Measurements from ENCODE around the gene MDGA2.
A peak's percentile ranks its signal among the peaks of the same experiment; 100 is the strongest.

Gene MDGA2

DNA sequence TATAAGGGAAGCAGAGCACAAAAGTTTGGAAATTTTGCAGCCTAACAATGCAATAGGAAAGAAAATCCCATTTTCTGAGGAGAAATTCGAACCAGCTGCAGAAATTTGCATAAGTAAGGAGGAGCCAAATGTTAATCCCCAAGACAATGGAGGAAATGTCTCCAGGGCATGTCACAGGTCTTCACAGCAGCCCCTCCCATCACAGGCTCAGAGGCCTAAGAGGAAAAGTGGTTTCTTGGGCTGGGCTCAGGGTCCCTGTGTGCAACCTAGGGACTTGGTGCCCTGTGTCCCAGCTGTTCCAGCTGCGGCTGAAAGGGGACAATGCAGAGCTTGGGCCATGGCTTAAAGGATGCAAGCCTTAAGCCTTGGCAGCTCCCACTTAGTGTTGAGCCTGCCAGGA, 190.0 kb downstream of the MDGA2 start:
- DNase-seq (ENCODE audit: low read depth), result no peak
- TF ChIP-seq, protein P1, sequence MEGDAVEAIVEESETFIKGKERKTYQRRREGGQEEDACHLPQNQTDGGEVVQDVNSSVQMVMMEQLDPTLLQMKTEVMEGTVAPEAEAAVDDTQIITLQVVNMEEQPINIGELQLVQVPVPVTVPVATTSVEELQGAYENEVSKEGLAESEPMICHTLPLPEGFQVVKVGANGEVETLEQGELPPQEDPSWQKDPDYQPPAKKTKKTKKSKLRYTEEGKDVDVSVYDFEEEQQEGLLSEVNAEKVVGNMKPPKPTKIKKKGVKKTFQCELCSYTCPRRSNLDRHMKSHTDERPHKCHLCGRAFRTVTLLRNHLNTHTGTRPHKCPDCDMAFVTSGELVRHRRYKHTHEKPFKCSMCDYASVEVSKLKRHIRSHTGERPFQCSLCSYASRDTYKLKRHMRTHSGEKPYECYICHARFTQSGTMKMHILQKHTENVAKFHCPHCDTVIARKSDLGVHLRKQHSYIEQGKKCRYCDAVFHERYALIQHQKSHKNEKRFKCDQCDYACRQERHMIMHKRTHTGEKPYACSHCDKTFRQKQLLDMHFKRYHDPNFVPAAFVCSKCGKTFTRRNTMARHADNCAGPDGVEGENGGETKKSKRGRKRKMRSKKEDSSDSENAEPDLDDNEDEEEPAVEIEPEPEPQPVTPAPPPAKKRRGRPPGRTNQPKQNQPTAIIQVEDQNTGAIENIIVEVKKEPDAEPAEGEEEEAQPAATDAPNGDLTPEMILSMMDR (conservative IDR thresholded peaks at IDR 0.05; ENCODE audit: control insufficient read depth, insufficient read depth, low read depth, low read length), result no peak
- no peak overlapping the region for H3K4me3 ChIP-seq (ENCODE audit: control insufficient read depth, low read depth, low read length)

GRCh38 chr14:47483449-47483848, 192.0 kb downstream of the MDGA2 start:
- TF ChIP-seq, protein P1 (conservative IDR thresholded peaks at IDR 0.05; ENCODE audit: control insufficient read depth, insufficient read depth, low read depth, low read length), result no peak
- H3K4me3 ChIP-seq (ENCODE audit: control insufficient read depth, low read depth, low read length), result no peak overlapping the region
- no peak for DNase-seq (ENCODE audit: low read depth)

DNA sequence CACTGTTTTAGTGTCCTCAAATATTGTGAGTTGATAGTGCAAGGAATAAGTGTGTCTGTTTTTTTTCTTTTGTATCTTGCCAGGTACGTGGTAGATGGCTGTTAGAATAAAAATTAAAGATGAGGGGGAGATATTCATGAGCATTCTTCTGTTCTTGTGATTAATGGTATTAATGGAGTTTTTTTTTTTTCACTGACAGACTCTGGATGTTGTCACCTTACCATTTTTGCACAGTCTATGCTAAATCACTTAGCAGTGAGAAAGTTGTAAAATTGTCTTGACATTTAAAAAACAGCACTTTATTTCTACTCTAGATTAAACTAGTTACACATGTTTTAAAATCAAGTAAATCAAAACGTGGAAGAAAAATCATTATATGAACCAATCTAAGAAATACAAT, 204.3 kb downstream of the MDGA2 start:
- TF ChIP-seq, protein P1 (conservative IDR thresholded peaks at IDR 0.05; ENCODE audit: control insufficient read depth, insufficient read depth, low read depth, low read length), result no peak
- no peak for DNase-seq (ENCODE audit: low read depth)

DNA sequence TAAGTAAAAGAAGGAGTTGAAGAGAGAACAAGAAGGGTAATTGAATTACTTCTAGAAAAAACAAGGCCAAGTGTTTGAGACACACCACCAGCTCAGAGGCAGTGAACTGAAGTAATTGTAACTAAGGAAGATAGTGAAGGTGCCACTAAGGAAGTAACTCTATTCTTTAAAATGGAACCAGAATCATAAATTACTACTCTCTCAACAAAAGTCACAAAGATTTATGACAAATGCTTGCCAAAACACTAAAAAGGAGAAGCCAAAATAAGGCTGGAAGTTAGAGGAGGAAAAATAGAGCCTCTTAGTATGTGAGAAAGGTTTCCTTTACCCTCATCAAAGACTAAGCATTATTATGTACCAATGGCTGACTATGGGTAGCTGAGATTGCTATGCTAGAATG, 208.5 kb downstream of the MDGA2 start:
- H3K4me3 ChIP-seq (ENCODE audit: control insufficient read depth, low read depth, low read length), result no peak overlapping the region
- DNase-seq (ENCODE audit: low read depth), result no peak
- TF ChIP-seq, protein P1 (conservative IDR thresholded peaks at IDR 0.05; ENCODE audit: control insufficient read depth, insufficient read depth, low read depth, low read length), result no peak

More for the DNA sequence above, 204.3 kb downstream of the MDGA2 start:
- H3K4me3 ChIP-seq (ENCODE audit: control insufficient read depth, low read depth, low read length), result no peak overlapping the region

DNA sequence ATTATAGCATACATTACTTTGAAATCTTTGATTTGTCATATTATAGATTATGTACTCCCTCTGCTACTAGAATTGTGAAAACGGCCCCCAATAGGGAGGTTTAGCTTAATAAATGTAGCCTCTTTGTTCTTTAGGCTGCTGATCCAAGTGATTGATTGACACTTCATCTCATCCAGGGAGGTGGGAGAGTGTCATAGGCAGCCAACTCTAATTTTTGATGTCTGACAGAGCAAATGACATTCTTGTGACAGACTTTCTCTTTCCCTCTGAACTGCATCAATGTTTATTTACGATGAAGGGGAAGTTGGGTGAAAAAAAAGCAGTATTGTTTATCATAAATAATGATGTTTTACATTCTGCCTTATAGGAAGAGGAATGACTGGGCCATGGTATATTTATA, 221.4 kb downstream of the MDGA2 start:
- TF ChIP-seq, protein P1 (conservative IDR thresholded peaks at IDR 0.05; ENCODE audit: control insufficient read depth, insufficient read depth, low read depth, low read length), result no peak
- no peak for DNase-seq (ENCODE audit: low read depth)
- H3K4me3 ChIP-seq (ENCODE audit: control insufficient read depth, low read depth, low read length), result no peak overlapping the region

DNA sequence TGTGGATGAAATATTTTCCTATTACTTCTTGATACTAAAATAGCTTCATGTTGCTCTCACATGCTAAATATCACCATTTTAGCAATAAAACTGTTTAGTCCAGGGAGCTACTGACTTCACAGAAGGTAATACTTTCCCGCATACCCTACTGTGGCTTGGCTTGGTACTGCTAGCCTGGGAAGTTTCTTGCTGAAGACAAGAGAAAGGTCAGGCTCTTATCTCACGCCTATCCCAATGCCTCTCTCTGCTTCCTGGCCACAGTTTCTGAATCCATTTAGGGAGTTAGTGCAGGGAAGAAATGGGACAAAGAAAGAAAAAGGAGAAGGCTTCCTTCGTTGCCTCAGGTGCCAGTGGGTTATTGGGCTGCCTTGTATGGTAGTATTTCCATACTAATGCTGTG, 228.3 kb downstream of the MDGA2 start:
- TF ChIP-seq, protein P1 (conservative IDR thresholded peaks at IDR 0.05; ENCODE audit: control insufficient read depth, insufficient read depth, low read depth, low read length), result no peak
- DNase-seq (ENCODE audit: low read depth), result no peak
- no peak overlapping the region for H3K4me3 ChIP-seq (ENCODE audit: control insufficient read depth, low read depth, low read length)

DNA sequence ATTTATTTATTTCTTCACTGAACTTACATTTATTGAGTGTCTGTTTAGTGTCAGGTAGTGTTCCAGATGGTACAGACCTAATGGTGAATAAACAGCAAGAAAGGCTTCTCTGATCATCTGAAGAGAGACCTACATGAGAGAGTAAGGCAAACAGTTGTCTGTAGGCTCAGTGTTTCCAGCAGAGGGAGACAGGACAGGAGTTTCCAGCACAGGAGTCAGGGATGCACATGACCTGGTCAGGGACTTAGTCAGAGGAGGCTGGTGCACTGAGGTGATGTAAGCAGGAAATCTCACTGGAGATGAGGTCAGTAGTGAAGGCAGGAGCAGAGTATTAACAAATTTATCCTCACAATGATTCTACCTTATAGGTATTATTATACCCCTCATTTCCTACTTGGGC, 233.2 kb downstream of the MDGA2 start:
- peak; percentile 38 for DNase-seq (ENCODE audit: low read depth)
- H3K4me3 ChIP-seq (ENCODE audit: control insufficient read depth, low read depth, low read length), result no peak overlapping the region
- TF ChIP-seq, protein P1 (conservative IDR thresholded peaks at IDR 0.05; ENCODE audit: control insufficient read depth, insufficient read depth, low read depth, low read length), result peak; percentile 6
